Right atrium auricular region (tissue), 2 donors: ENCODE results near the gene RUVBL1. TPM values are rescaled to one million over a fixed set of nuclear protein-coding genes. Genes with fewer than 3 reads are reported as not detected.
"Not testable (repeated sequence)": the region's sequence is repeated elsewhere in the genome, so short reads cannot be mapped to it uniquely, and the experiment has no call there.

ENCODE experiments used
- DNase-seq: peaks from one replicate; pipeline ENCODE4 v3.0.0-alpha.2; 2019; ENCODE audit warnings: low spot score
- H3K27ac ChIP-seq, 2 donors: fragments of 200-600 bp; sonication (generic); 1 replicate in 1 of 2; 2 replicates in 1 of 2; pipeline ENCODE4 v1.5.1; 2016 to 2019
- H3K27me3 ChIP-seq, 2 donors: fragments of 200-600 bp; sonication (generic); one replicate each; pipeline versions ENCODE4 v1.5.1 to v1.6.0; 2017 to 2019
- H3K36me3 ChIP-seq: fragments of 200-600 bp; sonication (generic); one replicate; pipeline ENCODE4 v1.5.1; 2016
- H3K4me1 ChIP-seq, 2 donors: fragments of 200-600 bp; sonication (generic); one replicate each; pipeline versions ENCODE4 v1.5.1 to v1.6.0; 2017 to 2019
- H3K4me3 ChIP-seq, 2 donors: fragments of 200-600 bp; sonication (generic); 1 replicate in 1 of 2; 2 replicates in 1 of 2; pipeline ENCODE4 v1.5.1; 2017 to 2019; ENCODE audit warnings: mild to moderate bottlenecking in 1 of 2, moderate library complexity in 1 of 2
- H3K9me3 ChIP-seq, 2 donors: fragments of 200-600 bp; sonication (generic); one replicate each; pipeline ENCODE4 v1.5.1; 2019
- total RNA-seq, 2 donors: library from RNA; depleted of rRNA; stranded (reverse); fragments of >200 nt; gene quantifications; one replicate each; pipeline ENCODE4 v1.1.0, GENCODE V29; 2016
- TF ChIP-seq, protein P1 (sequence below), 2 donors: fragments of 200-600 bp; sonication (generic); IDR thresholded peaks; one replicate each; pipeline ENCODE4 v1.5.1; 2019; ENCODE audit warnings: antibody characterized with exemption in 2 of 2

Gene RUVBL1
- total RNA-seq, 2 donors from 2014 or later = 20.9 to 31.0 TPM

GRCh38 chr3:128167646-128167972 is 44.0 kb upstream of the RUVBL1 start:
- H3K36me3 ChIP-seq = no peaks in the 10 kb centered on the region
- DNase-seq = no peak
- H3K27me3 ChIP-seq = no peaks in the 10 kb centered on the region
- TF ChIP-seq, protein P1, sequence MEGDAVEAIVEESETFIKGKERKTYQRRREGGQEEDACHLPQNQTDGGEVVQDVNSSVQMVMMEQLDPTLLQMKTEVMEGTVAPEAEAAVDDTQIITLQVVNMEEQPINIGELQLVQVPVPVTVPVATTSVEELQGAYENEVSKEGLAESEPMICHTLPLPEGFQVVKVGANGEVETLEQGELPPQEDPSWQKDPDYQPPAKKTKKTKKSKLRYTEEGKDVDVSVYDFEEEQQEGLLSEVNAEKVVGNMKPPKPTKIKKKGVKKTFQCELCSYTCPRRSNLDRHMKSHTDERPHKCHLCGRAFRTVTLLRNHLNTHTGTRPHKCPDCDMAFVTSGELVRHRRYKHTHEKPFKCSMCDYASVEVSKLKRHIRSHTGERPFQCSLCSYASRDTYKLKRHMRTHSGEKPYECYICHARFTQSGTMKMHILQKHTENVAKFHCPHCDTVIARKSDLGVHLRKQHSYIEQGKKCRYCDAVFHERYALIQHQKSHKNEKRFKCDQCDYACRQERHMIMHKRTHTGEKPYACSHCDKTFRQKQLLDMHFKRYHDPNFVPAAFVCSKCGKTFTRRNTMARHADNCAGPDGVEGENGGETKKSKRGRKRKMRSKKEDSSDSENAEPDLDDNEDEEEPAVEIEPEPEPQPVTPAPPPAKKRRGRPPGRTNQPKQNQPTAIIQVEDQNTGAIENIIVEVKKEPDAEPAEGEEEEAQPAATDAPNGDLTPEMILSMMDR (IDR thresholded peaks at IDR 0.05) = no peak
- peak overlapping the region in 1 of 2 donors; percentile 12 for H3K27ac ChIP-seq
- H3K4me1 ChIP-seq = peaks cover 0 to 25% of the 10 kb centered on the region in 2 donors
- H3K9me3 ChIP-seq = no peaks in the 10 kb centered on the region
- H3K4me3 ChIP-seq = no peak overlapping the region

GRCh38 chr3:128166971-128167453 is 43.4 kb upstream of the RUVBL1 start:
- H3K27me3 ChIP-seq = no peaks in the 10 kb centered on the region
- no peaks in the 10 kb centered on the region for H3K9me3 ChIP-seq
- H3K4me1 ChIP-seq = peaks cover 0 to 25% of the 10 kb centered on the region in 2 donors
- DNase-seq = no peak
- H3K4me3 ChIP-seq = no peak overlapping the region
- no peak overlapping the region for H3K27ac ChIP-seq
- TF ChIP-seq, protein P1 (IDR thresholded peaks at IDR 0.05) = no peak
- H3K36me3 ChIP-seq = no peaks in the 10 kb centered on the region

DNA sequence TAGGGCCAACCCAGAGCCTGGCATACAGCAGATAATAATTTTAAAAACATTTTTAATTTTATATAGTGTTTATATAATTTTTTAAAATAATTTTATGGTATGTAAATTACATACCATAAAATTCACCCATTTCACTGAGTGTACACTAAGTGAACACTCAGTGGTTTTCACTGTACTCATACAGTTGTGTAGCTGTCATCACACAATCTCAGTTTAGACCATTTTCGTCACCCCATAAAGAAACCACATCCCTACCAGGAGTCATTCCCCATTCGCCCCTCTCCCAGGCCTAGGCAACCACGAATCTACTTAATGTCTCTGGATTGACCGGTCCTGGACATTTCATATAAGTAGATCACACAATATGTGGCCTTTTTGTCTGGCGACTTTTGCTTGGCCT is 39.8 kb upstream of the RUVBL1 start:
- no peaks in the 10 kb centered on the region for H3K9me3 ChIP-seq
- no peak overlapping the region for H3K27ac ChIP-seq
- no peak for DNase-seq
- no peaks in the 10 kb centered on the region for H3K27me3 ChIP-seq
- TF ChIP-seq, protein P1 (IDR thresholded peaks at IDR 0.05) = no peak
- no peak overlapping the region for H3K4me3 ChIP-seq
- H3K4me1 ChIP-seq = peaks cover 0 to 11% of the 10 kb centered on the region in 2 donors
- no peaks in the 10 kb centered on the region for H3K36me3 ChIP-seq

GRCh38 chr3:128160661-128161060 is 37.0 kb upstream of the RUVBL1 start:
- no peaks in the 10 kb centered on the region for H3K27me3 ChIP-seq
- peaks cover 6% of the 10 kb centered on the region for H3K36me3 ChIP-seq
- no peak for DNase-seq
- H3K4me1 ChIP-seq = peaks cover 0 to 10% of the 10 kb centered on the region in 2 donors
- no peak overlapping the region for H3K4me3 ChIP-seq
- no peak overlapping the region for H3K27ac ChIP-seq
- no peaks in the 10 kb centered on the region for H3K9me3 ChIP-seq
- TF ChIP-seq, protein P1 (IDR thresholded peaks at IDR 0.05) = no peak

DNA sequence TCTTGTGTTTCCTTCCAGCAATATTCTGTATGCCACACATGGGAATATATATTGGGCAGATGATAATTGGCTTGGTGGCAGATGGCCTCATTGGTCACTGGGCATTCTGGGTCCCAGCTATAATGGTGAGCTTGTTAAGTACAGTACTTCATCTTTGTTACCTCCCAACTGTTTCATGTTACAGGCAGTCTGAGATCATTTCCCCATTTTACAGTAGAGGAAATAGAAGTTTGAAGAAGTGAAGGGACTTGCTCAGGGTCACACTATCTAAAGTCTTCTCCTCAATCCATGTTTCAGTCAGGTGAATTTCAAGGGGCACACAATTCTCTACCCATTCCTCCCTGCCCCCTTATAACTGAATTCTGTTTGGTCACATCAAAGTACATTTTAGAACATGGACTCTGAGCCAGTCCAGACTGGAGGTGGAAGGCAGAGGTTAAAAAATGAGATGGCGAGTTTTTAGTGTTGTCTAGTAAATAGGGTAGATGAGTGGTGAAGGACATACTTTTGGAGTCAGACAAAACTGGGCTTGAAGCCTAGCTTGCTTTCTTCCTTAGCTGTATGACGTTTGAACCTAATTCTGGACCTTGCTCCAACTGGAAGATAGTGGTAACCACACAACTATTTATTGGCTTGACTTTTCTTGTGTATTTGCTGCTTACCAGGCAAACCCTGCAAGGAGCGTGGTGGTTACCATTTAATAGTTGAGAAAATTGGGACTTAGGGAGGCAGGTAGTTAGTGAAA is 32.2 kb upstream of the RUVBL1 start:
- peak overlapping the region in 1 of 2 donors; percentile 20 for H3K27ac ChIP-seq
- no peak for DNase-seq

GRCh38 chr3:128154354-128154753 is 30.7 kb upstream of the RUVBL1 start:
- Histone ChIP-seq H3K4me3 (peak overlapping the region; percentile 79 to 83), H3K4me1 (peaks cover 0 to 25% of the 10 kb centered on the region in 2 donors), H3K27ac (peak overlapping the region; percentile 90 to 92)
- not testable (repeated sequence) for H3K9me3 ChIP-seq, H3K36me3 ChIP-seq, H3K27me3 ChIP-seq, DNase-seq

More for the DNA sequence above, 32.2 kb upstream of the RUVBL1 start:
- Histone ChIP-seq H3K27me3 (no peaks in the 10 kb centered on the region), H3K36me3 (peaks cover 6% of the 10 kb centered on the region), H3K4me1 (peaks cover 0 to 25% of the 10 kb centered on the region in 2 donors), H3K9me3 (no peaks in the 10 kb centered on the region), H3K4me3 (no peak overlapping the region)
- TF ChIP-seq, protein P1 (IDR thresholded peaks at IDR 0.05) = no peak
